Mesenchymal stem cell (in vitro differentiated cells and primary cell): Measurements from ENCODE around the gene ADAM10.

Experiments
- DNase-seq: peaks from one replicate; pipeline ENCODE4 v3.0.0-alpha.2; 2013
- H2AFZ ChIP-seq: one replicate; pipeline ENCODE4 v1.6.1; 2013; ENCODE audit warnings: low read depth, mild to moderate bottlenecking, control low read depth, inconsistent platforms, low read length, moderate library complexity
- H2AK5ac ChIP-seq: 2 replicates; pipeline ENCODE4 v1.6.1; 2013; ENCODE audit warnings: low read length, moderate library complexity, mild to moderate bottlenecking, inconsistent platforms; ENCODE audit not compliant: severe bottlenecking
- H2BK120ac ChIP-seq: one replicate; pipeline ENCODE4 v1.6.1; 2013; ENCODE audit warnings: low read depth, mild to moderate bottlenecking, inconsistent platforms, low read length, moderate library complexity
- H2BK12ac ChIP-seq, 2 experiments: one replicate each; pipeline ENCODE4 v1.6.1; 2013; ENCODE audit warnings: inconsistent platforms in 2 of 2, low read length in 2 of 2, mild to moderate bottlenecking in 2 of 2, moderate library complexity in 2 of 2, control low read depth in 1 of 2
- H2BK15ac ChIP-seq: one replicate; pipeline ENCODE4 v1.6.1; 2013; ENCODE audit warnings: mild to moderate bottlenecking, low read depth, inconsistent platforms; ENCODE audit not compliant: poor library complexity, severe bottlenecking
- H2BK5ac ChIP-seq: 2 replicates; pipeline ENCODE4 v1.6.1; 2013; ENCODE audit warnings: low read depth, mild to moderate bottlenecking, low read length, control low read depth, inconsistent platforms; ENCODE audit not compliant: poor library complexity, severe bottlenecking
- H3K14ac ChIP-seq, 2 experiments: one replicate each; pipeline ENCODE4 v1.6.1; 2013; ENCODE audit warnings: inconsistent platforms in 2 of 2, low read length in 2 of 2, control low read depth in 1 of 2, mild to moderate bottlenecking in 1 of 2, moderate library complexity in 1 of 2
- H3K18ac ChIP-seq, 2 experiments: one replicate each; pipeline ENCODE4 v1.6.1; 2013; ENCODE audit warnings: inconsistent platforms in 2 of 2, low read length in 2 of 2, control low read depth in 1 of 2, low read depth in 1 of 2, mild to moderate bottlenecking in 1 of 2
- H3K23ac ChIP-seq, 2 experiments: one replicate each; pipeline ENCODE4 v1.6.1; 2013; ENCODE audit warnings: inconsistent platforms in 2 of 2, low read length in 2 of 2, mild to moderate bottlenecking in 2 of 2, moderate library complexity in 2 of 2, control low read depth in 1 of 2
- H3K27ac ChIP-seq: 2 replicates; pipeline ENCODE4 v1.5.1; 2013; ENCODE audit warnings: mild to moderate bottlenecking, moderate library complexity, low read length, control low read depth, inconsistent platforms; ENCODE audit not compliant: poor library complexity, severe bottlenecking
- H3K27me3 ChIP-seq, 2 experiments: 2 replicates each; pipeline versions ENCODE4 v1.6.1 to v1.7.0; 2013; ENCODE audit warnings: low read length in 2 of 2, mild to moderate bottlenecking in 2 of 2, moderate library complexity in 2 of 2, control low read depth in 1 of 2, inconsistent platforms in 1 of 2; ENCODE audit not compliant: control insufficient read depth in 1 of 2, insufficient read depth in 1 of 2
- H3K36me3 ChIP-seq, 2 experiments: 2 replicates each; pipeline versions ENCODE4 v1.6.1 to v1.7.0; 2013; ENCODE audit warnings: low read length in 2 of 2, control low read depth in 1 of 2, inconsistent platforms in 1 of 2, low read depth in 1 of 2, mild to moderate bottlenecking in 1 of 2; ENCODE audit not compliant: insufficient read depth in 2 of 2, control insufficient read depth in 1 of 2
- H3K4ac ChIP-seq, 2 experiments: one replicate each; pipeline ENCODE4 v1.6.1; 2013; ENCODE audit warnings: inconsistent platforms in 2 of 2, low read length in 2 of 2, mild to moderate bottlenecking in 2 of 2, moderate library complexity in 2 of 2, control low read depth in 1 of 2, low read depth in 1 of 2
- H3K4me1 ChIP-seq: 2 replicates; pipeline ENCODE4 v1.6.1; 2013; ENCODE audit warnings: low read depth, low read length, control low read depth; ENCODE audit not compliant: control insufficient read depth, insufficient read depth
- H3K4me2 ChIP-seq: 2 replicates; pipeline ENCODE4 v1.6.1; 2013; ENCODE audit warnings: low read length, mild to moderate bottlenecking, inconsistent platforms; ENCODE audit not compliant: poor library complexity, severe bottlenecking
- H3K4me3 ChIP-seq, 2 experiments: 2 replicates each; pipeline versions ENCODE4 v1.5.1 to v1.7.0; 2013; ENCODE audit warnings: low read length in 2 of 2, mild to moderate bottlenecking in 2 of 2, control low read depth in 1 of 2, low read depth in 1 of 2; ENCODE audit not compliant: insufficient read depth in 1 of 2
- H3K79me1 ChIP-seq: replicated peaks from 2 replicates; pipeline ENCODE4 v1.6.1; 2013; ENCODE audit warnings: mild to moderate bottlenecking, control low read depth, low read length, inconsistent platforms; ENCODE audit not compliant: poor library complexity, severe bottlenecking
- H3K9ac ChIP-seq: 2 replicates; pipeline ENCODE4 v1.7.0; 2013; ENCODE audit warnings: mild to moderate bottlenecking, low read length, moderate library complexity
- H3K9me3 ChIP-seq: 2 replicates; pipeline ENCODE4 v1.7.0; 2013; ENCODE audit warnings: mild to moderate bottlenecking, low read length; ENCODE audit not compliant: control insufficient read depth
- H4K8ac ChIP-seq: one replicate; pipeline ENCODE4 v1.6.1; 2013; ENCODE audit warnings: inconsistent platforms, mild to moderate bottlenecking, low read length, moderate library complexity
- H4K91ac ChIP-seq: one replicate; pipeline ENCODE4 v1.6.1; 2013; ENCODE audit warnings: mild to moderate bottlenecking, low read length, inconsistent platforms
- WGBS: methylation state at CpG from one replicate; pipeline ENCODE4 v1.1.7; 2013; ENCODE audit warnings: mixed read lengths; 5-methylcytosine and 5-hydroxymethylcytosine counted together

Gene ADAM10

GRCh38 chr15:58717357-58717756, 32.1 kb downstream of the ADAM10 start:
- Histone ChIP-seq H3K4me2 (no peak overlapping the region), H3K4me3 (no peak overlapping the region), H3K36me3 (peaks cover 9 to 46% of the 10 kb centered on the region in 2 experiments), H3K27ac (no peak overlapping the region), H2BK120ac (no peak overlapping the region), H3K14ac (no peak overlapping the region), H2BK15ac (no peak overlapping the region), H3K9me3 (no peaks in the 10 kb centered on the region), H2AK5ac (no peak overlapping the region), H3K4me1 (no peaks in the 10 kb centered on the region), H3K79me1 (peaks cover 9% of the 10 kb centered on the region), H2AFZ (no peak overlapping the region), H3K27me3 (no peaks in the 10 kb centered on the region), H2BK5ac (no peak overlapping the region), H4K91ac (no peak overlapping the region), H2BK12ac (no peak overlapping the region), H3K18ac (no peak overlapping the region), H3K9ac (no peak overlapping the region), H3K23ac (no peak overlapping the region), H3K4ac (no peak overlapping the region), H4K8ac (no peak overlapping the region)
- WGBS = no CpG with 5 or more reads among the region's 2 CpGs
- DNase-seq = no peak

- H3K9me3 ChIP-seq = no peaks in the 10 kb centered on the region
- no peak overlapping the region for H2BK12ac ChIP-seq
- H3K4me1 ChIP-seq = no peaks in the 10 kb centered on the region
- no peak overlapping the region for H2AK5ac ChIP-seq
- no peak overlapping the region for H2BK5ac ChIP-seq
- no peak overlapping the region for H4K8ac ChIP-seq
- H3K79me1 ChIP-seq = peaks cover 9% of the 10 kb centered on the region
- no peak overlapping the region for H3K4me3 ChIP-seq
- H3K27ac ChIP-seq = no peak overlapping the region
- peaks cover 9 to 46% of the 10 kb centered on the region in 2 experiments for H3K36me3 ChIP-seq
- DNase-seq = no peak
- H2BK15ac ChIP-seq = no peak overlapping the region
- no peak overlapping the region for H2BK120ac ChIP-seq
- H3K4me2 ChIP-seq = no peak overlapping the region
- H3K18ac ChIP-seq = no peak overlapping the region
- over 99% methylated on average over 3 of the region's 4 CpGs for WGBS
- no peak overlapping the region for H3K23ac ChIP-seq
- no peak overlapping the region for H3K9ac ChIP-seq
- H3K27me3 ChIP-seq = no peaks in the 10 kb centered on the region
- H2AFZ ChIP-seq = no peak overlapping the region
- no peak overlapping the region for H3K14ac ChIP-seq
- no peak overlapping the region for H3K4ac ChIP-seq
- no peak overlapping the region for H4K91ac ChIP-seq
These were observed 33.5 kb downstream of the ADAM10 start for GRCh38 chr15:58716027-58716426.

GRCh38 chr15:58715266-58715917, 34.1 kb downstream of the ADAM10 start:
- H3K79me1 ChIP-seq = peaks cover 9% of the 10 kb centered on the region
- H3K23ac ChIP-seq = no peak overlapping the region
- no peak overlapping the region for H2BK120ac ChIP-seq
- H3K14ac ChIP-seq = no peak overlapping the region
- H2AK5ac ChIP-seq = no peak overlapping the region
- no peak overlapping the region for H2BK5ac ChIP-seq
- no peak overlapping the region for H4K8ac ChIP-seq
- H3K27me3 ChIP-seq = no peaks in the 10 kb centered on the region
- H3K4me1 ChIP-seq = no peaks in the 10 kb centered on the region
- no peak overlapping the region for H2BK15ac ChIP-seq
- no peak overlapping the region for H3K4me3 ChIP-seq
- no peak overlapping the region for H4K91ac ChIP-seq
- no peak overlapping the region for H2BK12ac ChIP-seq
- no peak overlapping the region for H3K27ac ChIP-seq
- 100% methylated on average over 3 of the region's 3 CpGs for WGBS
- H2AFZ ChIP-seq = no peak overlapping the region
- no peak overlapping the region for H3K4me2 ChIP-seq
- H3K36me3 ChIP-seq = peaks cover 9 to 50% of the 10 kb centered on the region in 2 experiments
- H3K18ac ChIP-seq = no peak overlapping the region
- H3K9me3 ChIP-seq = no peaks in the 10 kb centered on the region
- H3K4ac ChIP-seq = no peak overlapping the region
- no peak overlapping the region for H3K9ac ChIP-seq
- no peak for DNase-seq

GRCh38 chr15:58710701-58711100, 38.8 kb downstream of the ADAM10 start:
- no peak for DNase-seq
- peaks cover 12 to 57% of the 10 kb centered on the region in 2 experiments for H3K36me3 ChIP-seq
- peaks cover 1% of the 10 kb centered on the region for H3K4me1 ChIP-seq
- no peak overlapping the region for H4K91ac ChIP-seq
- peaks cover 4% of the 10 kb centered on the region for H3K79me1 ChIP-seq
- no peak overlapping the region for H3K4me3 ChIP-seq
- no peaks in the 10 kb centered on the region for H3K9me3 ChIP-seq
- no peak overlapping the region for H3K23ac ChIP-seq
- no peak overlapping the region for H2BK120ac ChIP-seq
- H2AFZ ChIP-seq = no peak overlapping the region
- no peak overlapping the region for H2BK5ac ChIP-seq
- peak overlapping the region; percentile 29 for H3K27ac ChIP-seq
- H3K4ac ChIP-seq = no peak overlapping the region
- H2BK15ac ChIP-seq = no peak overlapping the region
- H2AK5ac ChIP-seq = no peak overlapping the region
- H3K9ac ChIP-seq = no peak overlapping the region
- no peaks in the 10 kb centered on the region for H3K27me3 ChIP-seq
- H3K4me2 ChIP-seq = no peak overlapping the region
- H3K14ac ChIP-seq = no peak overlapping the region
- no peak overlapping the region for H4K8ac ChIP-seq
- H3K18ac ChIP-seq = no peak overlapping the region
- no peak overlapping the region for H2BK12ac ChIP-seq
